ENCODE results near the gene WDR35. TPM values are rescaled to one million over a fixed set of nuclear protein-coding genes. Genes with fewer than 3 reads are reported as not detected.

WDR35 gene
- total and polyA plus RNA-seq, 2 of the 4 experiments (the other 2 are of a cell fraction) = 3.4 to 8.1 TPM

DNA sequence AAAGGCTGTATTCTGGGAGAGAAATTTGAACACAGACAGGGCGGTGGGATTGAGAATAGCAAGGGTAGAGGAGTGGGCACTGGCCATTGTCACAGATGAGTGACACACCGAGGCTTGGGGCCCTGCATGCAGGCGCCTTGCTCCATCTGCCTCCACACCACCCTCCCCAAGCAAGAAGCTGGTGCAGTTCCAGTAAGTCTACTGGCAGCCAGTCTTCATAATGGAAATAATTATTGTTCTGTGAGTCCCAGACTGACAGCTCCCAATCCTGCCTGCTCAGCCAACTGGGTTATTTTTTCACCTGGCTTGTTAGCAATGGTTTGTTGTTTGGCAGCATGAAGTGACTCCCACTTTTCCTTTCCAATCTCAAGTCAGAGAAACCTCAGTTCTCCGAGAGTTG, 101.1 kb downstream of the WDR35 start:
- Histone ChIP-seq H4K20me1 (ENCODE audit: insufficient read depth, low read length) (no peaks in the 10 kb centered on the region), H3K27ac (ENCODE audit: insufficient read depth, low read length) (no peak overlapping the region), H4K5ac (ENCODE audit: low read depth, low read length) (no peak overlapping the region), H3K14ac (replicated peaks; ENCODE audit: low read depth, low read length) (no peak overlapping the region), H3K27me3 (ENCODE audit: control insufficient read depth, insufficient read depth, low read length) (no peaks in the 10 kb centered on the region), H4K8ac (ENCODE audit: low read depth in 2 of 2, low read length in 2 of 2) (no peak overlapping the region), H2AFZ (replicated peaks; ENCODE audit: low read length, poor library complexity) (no peak overlapping the region), H2AK9ac (replicated peaks; ENCODE audit: low read depth, low read length, poor library complexity) (no peak overlapping the region), H3K9me1 (ENCODE audit: insufficient read depth, low read length) (0 out of 2 replicates have a peak, but pooled peaks cover 3% of the 10 kb centered on the region), H3K9me3 (ENCODE audit: control insufficient read depth, insufficient read depth, low read length) (no peaks in the 10 kb centered on the region), H2BK120ac (ENCODE audit: low read depth, low read length) (no peak overlapping the region), H2AK5ac (ENCODE audit: low read depth, low read length) (no peak overlapping the region), H3K4me1 (ENCODE audit: control insufficient read depth, insufficient read depth, low read length) (peaks cover 2% of the 10 kb centered on the region; the same call in 1 of the 2 replicates), H3K4me2 (ENCODE audit: low read depth, low read length) (no peak overlapping the region), H3K56ac (ENCODE audit: extremely low read depth, insufficient read depth, low read length) (no peak overlapping the region), H3K18ac (ENCODE audit: low read depth, low read length) (no peak overlapping the region), H2BK20ac (ENCODE audit: low read depth, low read length) (no peak overlapping the region), H3K9ac (ENCODE audit: low read depth, low read length) (no peak overlapping the region), H3K36me3 (ENCODE audit: control insufficient read depth, insufficient read depth, low read length) (peaks cover 1% of the 10 kb centered on the region; the same call in 1 of the 2 replicates), H3K79me1 (ENCODE audit: low read depth in 1 of 2, low read length in 2 of 2) (peaks cover 3% of the 10 kb centered on the region in 2 experiments; a peak in 2 of 4 replicates), H2BK5ac (ENCODE audit: low read depth, low read length, poor library complexity, severe bottlenecking) (no peak overlapping the region), H3K23ac (ENCODE audit: low read depth, low read length) (no peak overlapping the region), H3K4me3 (ENCODE audit: insufficient read depth, low read depth, low read length) (no peak overlapping the region), H4K91ac (ENCODE audit: insufficient read depth, low read depth, low read length) (no peak overlapping the region), H3K4ac (ENCODE audit: low read depth, low read length) (no peak overlapping the region), H2BK15ac (ENCODE audit: low read depth, low read length) (no peak overlapping the region)
- DNase-seq (no peak), ATAC-seq (ENCODE audit: low read depth) (no peak)
- in situ Hi-C loops (cut with MboI; ENCODE audit: low sequenced_read_pairs) (no loop called here), dilution Hi-C loops (cut with HindIII; ENCODE audit: low sequenced_read_pairs, unreplicated experiment) (no loop called here), intact Hi-C loops (cut with micrococcal nuclease) (no loop called here)
- no peak for TF ChIP-seq NFE2L2 (IDR thresholded peaks at IDR 0.05; ENCODE audit: low read depth, low read length)
- TF ChIP-seq RAD21 (IDR thresholded peaks at IDR 0.05; ENCODE audit: low read length) = no peak
- no peak for TF ChIP-seq POLR2A (IDR thresholded peaks at IDR 0.05; ENCODE audit: low read depth, low read length)
- TF ChIP-seq BHLHE40 (IDR thresholded peaks at IDR 0.05; ENCODE audit: low read depth, low read length) = no peak
- no peak for TF ChIP-seq FOS (IDR thresholded peaks at IDR 0.05; ENCODE audit: low read depth, low read length)
- no peak for TF ChIP-seq MXI1 (IDR thresholded peaks at IDR 0.05; ENCODE audit: borderline replicate concordance, low read depth, low read length)
- TF ChIP-seq, protein P1, sequence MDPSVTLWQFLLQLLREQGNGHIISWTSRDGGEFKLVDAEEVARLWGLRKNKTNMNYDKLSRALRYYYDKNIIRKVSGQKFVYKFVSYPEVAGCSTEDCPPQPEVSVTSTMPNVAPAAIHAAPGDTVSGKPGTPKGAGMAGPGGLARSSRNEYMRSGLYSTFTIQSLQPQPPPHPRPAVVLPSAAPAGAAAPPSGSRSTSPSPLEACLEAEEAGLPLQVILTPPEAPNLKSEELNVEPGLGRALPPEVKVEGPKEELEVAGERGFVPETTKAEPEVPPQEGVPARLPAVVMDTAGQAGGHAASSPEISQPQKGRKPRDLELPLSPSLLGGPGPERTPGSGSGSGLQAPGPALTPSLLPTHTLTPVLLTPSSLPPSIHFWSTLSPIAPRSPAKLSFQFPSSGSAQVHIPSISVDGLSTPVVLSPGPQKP (IDR thresholded peaks at IDR 0.05; ENCODE audit: borderline replicate concordance, low read depth, low read length) = no peak
- TF ChIP-seq SMC3 (IDR thresholded peaks at IDR 0.05; ENCODE audit: low read depth, low read length) = no peak
- BruUV-seq (replicated peaks) = no TSS peak
- POLR2A ChIA-PET (ENCODE audit: unreplicated experiment) = no interaction called here
- no CpG with 5 or more reads among the region's 4 CpGs for WGBS, 2 experiments (ENCODE audit: extremely low coverage in 2 of 2, insufficient read length in 1 of 2)
- CTCF ChIA-PET = no interaction called here
